ENCODE data around the gene TMEM30B. TPM values are rescaled to one million over a fixed set of nuclear protein-coding genes. Genes with fewer than 3 reads are reported as not detected.
A peak's percentile ranks its signal among the peaks of the same experiment; 100 is the strongest.

Gene TMEM30B
- total and polyA plus RNA-seq, 2 of the 4 experiments (the other 2 are of a cell fraction), result 0.03 TPM; not detected in 1

DNA sequence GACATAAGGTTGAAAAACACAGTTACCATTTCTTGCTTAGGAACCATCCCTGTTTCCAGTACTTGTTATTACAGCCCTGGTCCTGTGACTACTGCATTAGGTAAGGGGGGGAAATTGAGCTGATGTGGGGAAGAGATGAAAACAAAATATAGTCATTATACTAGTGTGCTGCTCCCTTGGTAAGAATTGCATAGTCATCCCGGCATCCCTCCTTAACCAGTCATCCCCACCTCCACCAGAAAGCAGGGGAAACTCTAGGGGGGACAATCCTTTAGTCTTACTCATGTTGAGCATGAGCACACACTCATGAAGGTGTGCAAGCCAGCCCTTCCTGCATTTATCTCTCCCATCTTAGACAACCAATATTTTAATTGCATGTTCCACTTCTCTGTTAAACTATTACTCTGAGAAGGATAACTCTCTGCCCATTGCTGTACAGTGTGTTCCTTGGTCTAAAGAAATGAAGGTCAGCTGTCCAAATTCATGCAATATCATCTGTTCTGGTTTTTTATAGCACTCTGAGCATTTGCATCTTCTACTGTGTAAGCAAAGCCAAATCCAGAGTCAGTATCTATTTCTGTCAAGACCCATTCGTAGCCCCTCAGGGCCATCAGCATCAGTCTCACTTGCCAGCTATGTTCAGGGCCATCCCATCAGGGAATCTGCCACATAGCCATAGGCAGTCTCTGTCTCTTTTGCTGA lies 46.8 kb downstream of the TMEM30B start:
- H2AK5ac ChIP-seq (ENCODE audit: low read depth, low read length), result peak overlapping the region; percentile 12; the same call in 1 of the 2 replicates
- no peak overlapping the region for H4K91ac ChIP-seq (ENCODE audit: insufficient read depth, low read depth, low read length)
- peaks cover 4% of the 10 kb centered on the region for H3K4me1 ChIP-seq (ENCODE audit: control insufficient read depth, insufficient read depth, low read length)
- no peak overlapping the region for H2BK15ac ChIP-seq (ENCODE audit: low read depth, low read length)
- H3K23ac ChIP-seq (ENCODE audit: low read depth, low read length), result no peak overlapping the region
- H3K18ac ChIP-seq (ENCODE audit: low read depth, low read length), result no peak overlapping the region
- H2BK120ac ChIP-seq (ENCODE audit: low read depth, low read length), result no peak overlapping the region
- H3K9ac ChIP-seq (ENCODE audit: low read depth, low read length), result no peak overlapping the region
- no peak for TF ChIP-seq MAZ (IDR thresholded peaks at IDR 0.05; ENCODE audit: borderline replicate concordance, low read depth, low read length)
- TF ChIP-seq NFE2L2 (IDR thresholded peaks at IDR 0.05; ENCODE audit: low read depth, low read length), result peak; percentile 56
- H3K4ac ChIP-seq (ENCODE audit: low read depth, low read length), result 0 out of 2 replicates have a peak overlapping the region, but pooled peaks have one; percentile 19
- H3K27me3 ChIP-seq (ENCODE audit: control insufficient read depth, insufficient read depth, low read length), result no peaks in the 10 kb centered on the region
- no peak overlapping the region for H2AFZ ChIP-seq (replicated peaks; ENCODE audit: low read length, poor library complexity)
- in situ Hi-C loops (cut with MboI; ENCODE audit: low sequenced_read_pairs) (no loop called here), intact Hi-C loops (cut with micrococcal nuclease) (no loop called here), dilution Hi-C loops (cut with HindIII; ENCODE audit: low sequenced_read_pairs, unreplicated experiment) (no loop called here)
- no peak overlapping the region for H3K56ac ChIP-seq (ENCODE audit: extremely low read depth, insufficient read depth, low read length)
- H2AK9ac ChIP-seq (replicated peaks; ENCODE audit: low read depth, low read length, poor library complexity), result no peak overlapping the region
- BruUV-seq (replicated peaks), result no TSS peak
- no peak overlapping the region for H4K5ac ChIP-seq (ENCODE audit: low read depth, low read length)
- no peak for DNase-seq
- no peak overlapping the region for H4K8ac ChIP-seq (ENCODE audit: low read depth in 2 of 2, low read length in 2 of 2)
- H3K36me3 ChIP-seq (ENCODE audit: control insufficient read depth, insufficient read depth, low read length), result no peaks in the 10 kb centered on the region
- no peak overlapping the region for H3K4me3 ChIP-seq (ENCODE audit: insufficient read depth, low read depth, low read length)
- H3K27ac ChIP-seq (ENCODE audit: insufficient read depth, low read length), result no peak overlapping the region
- ChIA-PET POLR2A (ENCODE audit: unreplicated experiment) (no interaction called here), CTCF (interaction anchor here (0.6 kb wide), 1 partner anchor 1271 kb away, joined by 5 read pairs; no protein-coding TSS in a partner anchor)
- no peak overlapping the region for H3K4me2 ChIP-seq (ENCODE audit: low read depth, low read length)
- 0 out of 2 replicates have a peak overlapping the region, but pooled peaks have one; percentile 5 for H2BK20ac ChIP-seq (ENCODE audit: low read depth, low read length)
- no peak overlapping the region for H2BK5ac ChIP-seq (ENCODE audit: low read depth, low read length, poor library complexity, severe bottlenecking)
- no peaks in the 10 kb centered on the region; the same call in 1 of the 2 replicates for H3K9me1 ChIP-seq (ENCODE audit: insufficient read depth, low read length)
- no peaks in the 10 kb centered on the region for H3K9me3 ChIP-seq (ENCODE audit: control insufficient read depth, insufficient read depth, low read length)
- WGBS, 2 experiments (ENCODE audit: extremely low coverage in 2 of 2, insufficient read length in 1 of 2), result no CpG with 5 or more reads among the region's 2 CpGs
- H4K20me1 ChIP-seq (ENCODE audit: insufficient read depth, low read length), result no peaks in the 10 kb centered on the region
- H3K14ac ChIP-seq (replicated peaks; ENCODE audit: low read depth, low read length), result no peak overlapping the region
- ATAC-seq (ENCODE audit: low read depth), result no peak
- no peaks in the 10 kb centered on the region for H3K79me1 ChIP-seq (ENCODE audit: low read depth in 1 of 2, low read length in 2 of 2)

Measured in IMR-90 (cell line).